Stimulated activated CD8-positive, alpha-beta memory T cell treated with anti-CD3 and anti-CD28 coated beads, Interleukin-12 subunit alpha, Interleukin-12 subunit beta, amount 100 ng/mL, for 4 hours (primary cell): ENCODE data around the gene ANKRD33B.
"Not testable (repeated sequence)": the region's sequence is repeated elsewhere in the genome, so short reads cannot be mapped to it uniquely, and the experiment has no call there.

Source experiments
- DNase-seq: peaks from one replicate; pipeline ENCODE4 v3.0.0-alpha.2; 2020; ENCODE audit warnings: low read depth

The ANKRD33B gene

GRCh38 chr5:10621832-10622231, 58.0 kb downstream of the ANKRD33B start:
- no peak for DNase-seq

- no peak for DNase-seq
These were observed 58.9 kb downstream of the ANKRD33B start for GRCh38 chr5:10622810-10623209.

DNA sequence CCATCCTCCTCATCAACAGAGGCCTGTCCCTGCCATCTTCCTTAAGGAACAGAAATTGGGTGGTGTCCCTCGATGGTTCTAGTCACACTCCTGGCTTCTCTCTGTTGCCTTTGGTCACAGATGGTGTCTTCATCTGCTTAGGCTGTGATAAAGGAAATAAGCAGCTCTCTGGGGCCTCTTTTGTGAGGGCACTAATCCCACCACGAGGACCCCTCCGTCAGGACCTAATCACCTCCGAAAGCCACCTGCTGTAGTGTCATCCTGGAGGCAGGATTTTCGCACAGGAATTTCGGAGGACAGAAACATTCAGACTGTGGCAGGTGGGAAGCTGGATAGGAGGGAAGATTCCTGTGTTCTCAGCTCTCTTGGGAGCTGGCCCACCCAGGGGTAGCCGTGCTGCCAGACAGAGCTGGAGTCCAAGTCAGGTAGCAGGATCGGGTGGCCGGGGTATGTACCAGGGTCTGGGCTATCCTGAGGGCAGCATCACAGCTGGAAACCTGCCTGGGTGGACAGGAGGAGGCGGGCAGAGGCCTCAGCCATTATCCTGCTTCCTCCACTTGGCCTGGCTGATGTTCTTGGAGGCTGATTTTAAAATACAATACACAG, 59.5 kb downstream of the ANKRD33B start:
- no peak for DNase-seq

DNA sequence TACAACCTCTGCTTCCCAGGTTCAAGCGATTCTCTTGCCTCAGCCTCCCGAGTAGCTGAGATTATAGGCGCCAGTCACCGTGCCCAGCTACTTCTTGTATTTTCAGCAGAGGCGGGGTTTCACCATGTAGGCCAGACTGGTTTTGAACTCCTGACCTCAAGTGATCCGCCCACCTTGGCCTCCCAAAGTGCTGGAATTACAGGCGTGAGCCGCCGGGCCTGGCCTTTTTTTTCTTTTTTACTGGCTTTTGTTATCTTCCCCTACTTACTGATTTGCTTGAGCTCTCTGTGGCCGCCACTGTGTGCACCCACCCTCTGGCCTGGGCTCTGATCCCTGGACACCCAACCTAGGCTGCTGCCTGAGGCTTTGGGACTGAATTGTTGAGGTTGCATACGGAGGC, 60.3 kb downstream of the ANKRD33B start:
- no peak for DNase-seq

DNA sequence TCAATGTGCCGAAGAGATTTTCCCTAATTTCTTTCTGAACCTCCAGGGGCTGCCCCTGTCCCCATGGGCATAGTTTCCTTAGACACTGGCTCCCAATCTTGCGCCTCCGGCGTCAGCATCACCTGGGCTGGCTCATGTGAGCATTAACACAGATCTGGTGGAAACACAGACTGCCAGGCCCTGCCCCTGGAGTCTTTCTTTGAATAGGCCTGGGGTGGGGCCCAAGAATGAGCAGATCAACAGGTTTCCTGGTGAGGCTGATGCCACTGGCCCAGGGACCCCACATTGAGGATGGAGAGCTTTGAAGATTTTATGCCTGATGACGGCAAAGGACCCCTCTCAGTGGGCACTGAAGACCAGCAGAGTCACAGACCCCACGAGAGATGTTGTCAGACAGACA, 60.8 kb downstream of the ANKRD33B start:
- no peak for DNase-seq

DNA sequence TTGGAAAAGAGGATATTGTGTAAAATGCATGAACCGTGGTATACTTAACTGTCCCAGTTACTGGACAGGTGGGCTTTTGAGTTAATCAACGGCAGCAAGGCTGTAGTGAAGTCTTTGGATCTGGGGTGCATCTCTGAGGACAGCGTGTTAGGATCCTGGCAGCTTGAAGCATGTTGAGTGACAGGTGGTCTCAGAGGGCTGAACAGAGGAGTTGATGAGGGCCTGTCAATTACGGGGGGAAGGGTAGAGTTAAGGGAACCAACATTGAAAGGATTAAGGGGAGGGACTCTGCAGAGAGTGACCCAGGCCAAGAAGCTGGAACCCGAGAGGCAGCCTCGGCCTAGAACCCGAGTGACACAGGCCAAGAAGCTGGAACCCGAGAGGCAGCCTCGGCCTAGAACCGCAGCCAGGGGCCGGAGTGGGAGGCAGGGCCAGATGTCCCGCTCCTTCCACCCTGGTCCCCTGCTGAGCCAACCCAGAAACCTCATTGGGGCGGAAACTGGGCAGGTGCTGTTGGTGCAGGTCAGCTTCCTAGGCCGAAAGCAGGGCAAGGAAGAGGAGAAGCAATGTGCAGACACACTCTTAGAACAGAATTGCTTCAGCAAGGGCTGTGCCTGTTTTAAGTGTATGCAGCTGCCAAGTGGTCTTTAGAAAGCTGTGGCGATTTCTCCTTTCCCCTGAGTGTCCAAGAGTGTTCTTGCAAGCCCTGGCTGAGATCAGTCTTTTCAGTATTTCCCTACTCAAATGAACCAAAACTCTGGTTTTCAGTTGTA, 62.0 kb downstream of the ANKRD33B start:
- no peak for DNase-seq

DNA sequence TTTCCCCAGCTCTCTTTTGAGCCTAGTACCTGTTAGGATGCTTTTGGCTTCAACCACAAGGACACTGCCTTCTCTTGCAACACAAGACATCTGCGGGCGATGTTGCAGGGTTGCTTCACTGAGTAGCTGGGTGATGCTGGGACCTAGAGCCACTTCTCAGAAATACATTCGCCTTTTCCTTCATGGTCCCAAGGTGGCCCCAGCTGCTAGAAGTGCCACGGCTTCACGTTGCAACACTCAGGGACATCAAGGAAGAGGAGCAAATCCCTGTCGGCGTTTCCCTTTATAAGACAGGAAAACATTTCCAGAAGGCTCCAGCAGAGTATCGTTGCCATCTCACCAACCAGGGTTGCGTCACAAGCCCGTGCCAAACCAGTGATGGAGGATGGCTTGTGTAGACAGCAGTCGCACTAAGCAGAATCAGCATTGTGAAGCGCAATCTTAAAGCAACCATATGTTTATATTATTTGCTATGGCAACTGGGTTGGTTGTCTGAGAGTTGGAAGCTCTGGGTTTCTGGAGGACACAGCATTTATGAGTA, 62.7 kb downstream of the ANKRD33B start:
- no peak for DNase-seq

- no peak for DNase-seq
These were observed 63.4 kb downstream of the ANKRD33B start for GRCh38 chr5:10627160-10627701.

DNA sequence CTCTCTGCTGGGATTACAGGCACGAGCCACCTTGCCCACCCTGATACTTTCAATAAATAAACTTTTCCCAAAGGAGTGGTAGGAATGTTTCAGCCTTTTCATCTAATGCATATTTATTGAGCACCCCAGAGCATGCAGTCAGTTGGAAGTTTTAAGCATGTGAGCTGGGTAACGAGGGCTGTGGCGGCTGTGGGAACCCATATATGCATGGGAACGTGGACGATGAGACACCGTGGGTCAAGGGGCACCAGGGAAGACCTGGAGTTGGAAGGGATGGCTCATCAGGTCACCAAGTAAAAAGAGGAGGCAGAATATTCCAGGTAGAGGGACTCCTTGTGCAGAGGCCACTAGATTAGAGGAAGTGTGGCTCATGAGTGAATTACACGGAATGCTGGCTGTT, 64.7 kb downstream of the ANKRD33B start:
- DNase-seq, result no peak

GRCh38 chr5:10629682-10630081, 65.8 kb downstream of the ANKRD33B start:
- DNase-seq, result no peak

- no peak for DNase-seq
These were observed 66.3 kb downstream of the ANKRD33B start for GRCh38 chr5:10630126-10630525.

DNA sequence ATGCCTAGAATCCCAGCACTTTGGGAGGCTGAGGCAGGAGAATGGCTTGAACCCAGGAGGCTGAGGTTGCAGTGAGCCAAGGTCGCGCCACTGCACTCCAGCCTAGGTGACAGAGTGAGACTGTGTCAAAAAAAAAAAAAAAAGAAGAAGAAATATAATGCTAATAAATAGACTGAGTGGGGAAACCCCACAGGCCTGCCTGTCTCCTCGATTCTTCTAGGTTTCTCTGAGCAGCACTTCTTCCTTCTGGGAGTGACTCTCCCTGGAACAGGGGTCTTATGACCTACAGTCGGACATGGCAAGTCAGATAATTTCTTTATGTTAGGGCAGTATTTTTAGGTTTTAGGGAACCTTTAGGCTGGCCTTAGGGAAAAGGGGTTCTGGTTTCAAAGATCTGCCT, 66.9 kb downstream of the ANKRD33B start:
- not testable (repeated sequence) for DNase-seq

DNA sequence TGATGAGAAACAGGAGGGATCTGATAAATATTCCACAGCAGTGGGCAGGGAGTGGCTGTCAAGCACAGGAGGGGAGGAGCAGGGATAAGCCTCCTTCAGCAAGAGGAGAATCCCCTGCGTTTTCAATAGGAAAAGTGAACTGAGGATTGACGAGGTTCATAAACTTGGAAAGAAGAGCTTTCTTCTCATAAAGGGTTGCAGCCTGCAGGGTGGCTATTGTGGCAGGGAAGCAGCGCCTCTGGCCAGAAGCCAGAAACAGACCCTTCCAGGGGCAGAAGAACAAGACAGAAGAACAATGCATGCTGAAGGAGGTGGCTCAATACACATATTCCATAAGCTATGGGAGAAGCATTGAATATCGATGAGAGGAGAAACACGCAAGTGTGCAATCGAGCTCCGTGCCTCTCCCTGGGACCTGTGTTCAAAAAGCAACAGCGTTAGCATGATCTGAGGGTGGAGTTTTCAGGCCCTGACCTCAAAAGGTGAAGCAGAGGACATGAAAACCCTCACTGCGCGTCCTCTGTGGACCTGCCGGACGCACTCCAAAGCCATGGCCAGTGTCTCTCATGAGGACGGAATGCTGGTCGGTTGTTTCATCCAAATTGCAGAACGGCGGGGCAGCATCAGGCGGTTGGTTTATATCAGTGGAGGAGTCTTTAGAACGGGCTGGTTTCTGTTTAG, 67.6 kb downstream of the ANKRD33B start:
- no peak for DNase-seq

- peak; percentile 5 for DNase-seq
These were observed 68.4 kb downstream of the ANKRD33B start for GRCh38 chr5:10632110-10632761.

GRCh38 chr5:10633271-10634049, 69.6 kb downstream of the ANKRD33B start:
- no peak for DNase-seq

DNA sequence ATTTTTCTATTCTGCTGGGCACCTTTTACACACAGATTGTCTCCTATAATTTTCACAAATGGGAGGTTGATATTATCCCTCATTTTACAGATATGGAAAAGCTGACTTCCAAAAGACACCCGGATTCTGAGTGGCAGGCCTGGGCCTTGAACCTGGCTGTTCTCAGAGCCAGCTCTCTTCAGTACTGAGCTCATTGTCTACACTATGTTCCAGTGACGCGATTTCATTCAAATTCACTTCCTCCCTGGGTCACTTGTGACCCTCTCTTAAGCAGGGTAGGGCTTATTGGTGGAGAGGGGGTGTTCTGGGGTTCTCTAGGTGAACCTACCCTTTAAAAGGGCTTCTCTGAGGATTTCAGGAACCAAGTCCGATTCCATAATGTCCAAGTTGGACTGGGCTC, 70.2 kb downstream of the ANKRD33B start:
- DNase-seq, result no peak

DNA sequence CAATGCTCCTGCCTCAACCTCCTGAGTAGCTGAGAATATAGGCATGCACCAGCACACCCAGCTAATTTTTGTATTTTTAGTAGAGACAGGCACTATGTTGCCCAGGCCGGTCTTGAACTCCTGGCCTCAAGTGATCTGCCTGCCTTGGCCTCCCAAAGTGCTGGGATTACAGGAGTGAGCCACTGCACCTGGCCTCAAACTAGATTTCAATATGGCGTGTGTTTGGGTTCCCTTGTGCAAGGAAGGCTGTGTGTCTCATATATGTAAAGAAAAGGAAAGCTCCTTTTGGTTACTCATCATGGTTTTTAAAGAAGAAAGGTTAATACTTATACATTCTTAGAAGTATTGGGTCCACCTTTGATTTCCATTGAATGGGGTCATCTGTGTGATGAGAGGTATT, 70.7 kb downstream of the ANKRD33B start:
- no peak for DNase-seq

DNA sequence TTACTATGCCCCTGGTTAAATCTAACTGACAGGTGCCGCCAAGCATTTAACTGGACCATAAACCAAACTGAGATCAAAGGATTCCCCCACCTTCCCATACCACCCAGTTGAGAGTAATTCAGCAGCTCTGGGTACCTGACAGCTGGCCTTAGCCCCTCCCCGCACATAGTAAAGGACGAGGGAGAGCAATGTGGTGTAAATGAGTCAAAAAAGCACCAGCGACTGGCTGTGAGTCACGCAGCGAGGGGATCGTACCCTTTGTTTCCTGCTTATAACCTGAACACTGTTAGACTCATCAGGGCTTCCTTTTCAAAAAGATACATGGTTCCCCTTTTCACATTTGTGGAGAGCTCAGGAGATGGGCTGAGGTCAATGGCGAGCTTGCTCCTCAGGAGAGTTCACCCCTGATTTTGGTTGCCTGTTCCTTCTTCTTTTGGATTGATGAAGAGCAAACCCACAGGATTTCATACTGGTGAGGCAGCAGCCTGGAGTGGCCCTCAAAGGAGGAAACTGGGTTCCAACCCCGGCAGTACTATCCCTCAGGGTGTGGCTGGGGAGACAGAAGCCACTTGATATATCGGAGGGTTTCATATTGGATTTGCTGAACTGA, 71.5 kb downstream of the ANKRD33B start:
- DNase-seq, result peak; percentile 29

- no peak for DNase-seq
These were observed 72.0 kb downstream of the ANKRD33B start for GRCh38 chr5:10635867-10636350.

DNA sequence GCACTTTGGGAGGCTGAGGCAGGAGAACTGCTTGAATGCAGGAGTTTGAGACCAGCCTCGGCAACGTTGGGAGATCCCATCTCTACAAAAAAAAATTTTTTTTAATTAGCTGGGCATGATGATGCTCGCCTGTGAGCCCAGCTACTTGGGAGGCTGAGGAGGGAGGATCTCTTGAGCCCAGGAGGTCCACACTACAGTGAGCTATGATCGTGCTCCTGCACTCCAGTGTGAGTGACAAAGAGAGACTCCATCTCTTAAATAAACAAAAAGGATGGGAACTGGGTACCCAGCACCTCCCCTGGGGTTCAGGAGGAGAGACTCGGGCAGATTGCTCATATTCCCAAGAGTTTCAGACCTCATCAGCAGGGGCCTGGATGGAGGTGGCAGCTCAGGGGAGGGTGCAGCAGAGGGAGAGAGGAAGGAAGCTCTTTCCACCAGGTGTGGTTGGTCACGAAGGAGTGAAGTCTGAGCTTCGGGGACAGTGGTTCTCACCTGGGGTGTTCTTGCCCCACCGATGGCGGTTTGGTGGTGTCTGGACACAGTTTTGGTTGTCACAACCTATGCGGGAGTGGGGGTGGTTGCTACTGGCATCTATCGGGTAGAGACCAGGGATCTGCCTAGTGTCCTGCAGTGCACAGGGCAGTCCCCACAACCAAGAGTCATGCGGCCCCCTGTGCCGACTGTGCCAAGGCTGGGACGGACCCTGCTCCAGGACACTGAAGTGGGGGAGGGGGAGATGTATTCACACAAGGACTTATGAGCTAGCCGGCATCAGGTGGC, 72.7 kb downstream of the ANKRD33B start:
- DNase-seq, result no peak
